HL-60/S4 treated with phorbol 12-myristate 13-acetate at 8.2 ng/mL for 4 days and 3 days (cell line): Measurements from ENCODE around the gene MAD2L1BP.
"Not testable (repeated sequence)": the region's sequence is repeated elsewhere in the genome, so short reads cannot be mapped to it uniquely, and the experiment has no call there.

Experiments
- in situ Hi-C: fragments of 300-500 bp; cut with MboI; formaldehyde crosslinking; loops from 2 replicates; pipeline ENCODE4 v1.15.0; 2022; ENCODE audit warnings: low sequenced_read_pairs

Gene MAD2L1BP

DNA sequence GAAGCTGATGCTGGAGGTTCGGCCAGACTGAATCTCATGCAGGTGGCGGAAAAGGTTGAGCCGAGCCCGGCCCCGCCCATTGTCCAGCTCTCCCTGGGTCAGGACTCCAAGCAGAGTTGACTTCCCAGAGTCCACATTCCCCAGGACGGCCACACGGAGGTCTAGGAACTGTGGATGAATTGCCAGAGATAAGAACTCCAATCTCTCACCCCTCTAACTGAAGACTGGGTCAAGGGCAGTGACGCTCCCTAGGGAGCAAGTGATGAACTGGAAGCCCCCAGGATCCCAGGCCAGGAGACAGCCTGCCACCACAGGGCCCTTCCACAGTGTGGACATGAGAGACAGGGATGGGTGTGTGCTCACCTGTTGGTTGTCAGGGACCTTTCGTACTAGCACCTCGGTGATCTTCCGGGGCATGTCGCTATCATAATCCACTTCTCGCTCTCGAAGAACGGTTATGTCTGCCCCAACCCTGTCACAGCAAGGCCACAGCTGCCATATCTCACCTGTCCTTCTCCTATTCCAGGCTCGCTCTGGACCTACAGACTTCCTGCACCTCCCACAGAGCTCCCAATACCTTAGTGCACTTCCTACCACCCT lies 10.1 kb upstream of the MAD2L1BP start:
- in situ Hi-C loops = no loop called here

DNA sequence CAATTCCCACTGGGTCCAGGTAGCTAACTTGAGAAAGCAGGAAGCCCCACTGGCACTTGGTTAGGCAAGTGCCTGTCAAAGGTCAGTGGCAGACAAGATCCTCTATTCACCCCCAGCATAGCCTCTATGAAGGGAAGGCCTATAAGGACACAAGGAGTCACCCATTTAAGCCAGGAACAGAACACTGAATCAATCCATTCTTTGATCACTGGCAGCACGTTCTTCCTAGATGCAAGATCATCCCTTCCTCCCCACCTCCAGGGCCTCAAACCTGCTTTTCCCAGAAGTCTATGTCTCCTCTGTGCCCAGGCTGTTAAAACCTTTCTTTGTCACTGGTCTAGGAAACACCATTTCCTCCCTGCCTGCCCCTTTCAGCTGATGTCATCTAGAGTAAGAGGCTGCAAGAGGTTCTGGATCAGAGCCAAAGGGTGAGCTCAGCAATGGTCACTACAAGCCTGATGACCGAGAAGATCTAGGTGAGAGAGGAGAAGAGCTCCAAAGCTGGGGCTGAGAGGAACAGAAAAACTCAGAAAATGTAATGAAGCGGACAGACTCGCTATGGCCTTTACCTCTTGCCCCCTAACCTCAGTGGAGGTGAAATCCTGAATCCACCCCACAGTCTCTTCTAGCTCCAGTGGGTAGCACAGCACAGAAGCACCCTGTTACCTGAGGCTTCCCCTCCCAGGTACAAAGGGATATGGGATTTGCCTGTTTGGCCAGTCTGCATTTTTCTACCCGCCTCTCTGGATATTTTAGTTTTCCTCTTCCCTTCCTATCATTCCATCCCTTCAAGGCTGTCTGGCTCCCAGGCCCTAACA lies 8.4 kb upstream of the MAD2L1BP start:
- in situ Hi-C loops = no loop called here

DNA sequence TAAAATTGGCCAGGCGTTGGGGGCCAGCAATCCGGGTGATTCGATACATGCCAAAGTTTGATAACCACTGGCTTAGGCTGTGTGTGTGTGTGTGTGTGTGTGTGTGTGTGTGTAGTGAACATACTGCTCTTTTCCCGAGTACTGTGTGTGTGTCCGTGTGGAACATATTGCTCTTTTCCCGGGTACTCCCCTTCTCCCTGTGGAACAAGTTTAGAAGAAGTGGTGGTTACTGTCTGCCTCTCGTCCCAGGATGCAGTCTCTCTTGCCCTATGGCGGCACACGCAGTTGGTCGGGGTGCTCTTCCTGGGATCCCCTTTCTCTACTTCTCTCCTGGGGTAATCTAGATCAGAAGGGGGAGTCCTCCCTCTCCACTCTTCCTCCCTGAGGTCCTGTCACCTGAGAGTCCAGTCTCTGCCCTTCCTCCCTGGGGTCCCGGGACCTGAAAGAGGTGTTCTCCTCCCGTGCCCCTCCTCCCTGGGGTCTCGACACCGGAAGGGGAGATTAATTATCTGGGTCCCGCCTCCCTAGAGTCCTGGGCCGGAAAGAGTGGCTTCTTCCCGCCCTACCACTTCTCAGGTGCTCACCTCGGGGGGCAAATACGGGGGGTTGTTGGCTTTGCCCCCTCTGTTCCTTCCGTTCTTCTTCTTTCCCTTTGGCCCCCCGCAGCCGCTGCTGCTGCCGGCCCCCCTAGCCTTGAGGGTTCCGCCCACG lies 7.1 kb upstream of the MAD2L1BP start:
- in situ Hi-C loops = no loop called here

DNA sequence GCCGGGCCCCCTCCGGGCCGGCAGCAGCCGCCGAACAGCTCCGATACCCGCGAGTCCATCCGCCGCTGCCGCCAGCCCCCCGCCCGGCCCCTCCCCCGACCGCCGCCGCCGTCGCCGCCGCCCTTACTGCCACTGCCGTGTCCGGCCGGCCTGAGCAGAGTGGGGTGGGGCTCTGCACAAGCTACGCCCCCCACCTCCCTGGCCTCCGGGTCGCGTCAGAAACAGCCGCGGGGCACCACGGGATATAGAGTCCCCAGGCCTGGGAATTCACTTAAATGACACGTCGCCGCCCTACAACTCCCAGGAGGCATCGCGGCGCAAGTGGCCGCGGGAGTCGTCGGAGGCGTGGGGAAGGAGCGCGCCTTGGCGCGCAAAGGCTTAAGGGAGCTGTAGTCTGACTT lies 6.5 kb upstream of the MAD2L1BP start, which contains the start of gene GTPBP2:
Gene GTPBP2 (minus strand): TSS at position 161 of the 401 bp plus-strand sequence. CDS start 102 bp downstream, at position 59.
- in situ Hi-C loops = no loop called here

DNA sequence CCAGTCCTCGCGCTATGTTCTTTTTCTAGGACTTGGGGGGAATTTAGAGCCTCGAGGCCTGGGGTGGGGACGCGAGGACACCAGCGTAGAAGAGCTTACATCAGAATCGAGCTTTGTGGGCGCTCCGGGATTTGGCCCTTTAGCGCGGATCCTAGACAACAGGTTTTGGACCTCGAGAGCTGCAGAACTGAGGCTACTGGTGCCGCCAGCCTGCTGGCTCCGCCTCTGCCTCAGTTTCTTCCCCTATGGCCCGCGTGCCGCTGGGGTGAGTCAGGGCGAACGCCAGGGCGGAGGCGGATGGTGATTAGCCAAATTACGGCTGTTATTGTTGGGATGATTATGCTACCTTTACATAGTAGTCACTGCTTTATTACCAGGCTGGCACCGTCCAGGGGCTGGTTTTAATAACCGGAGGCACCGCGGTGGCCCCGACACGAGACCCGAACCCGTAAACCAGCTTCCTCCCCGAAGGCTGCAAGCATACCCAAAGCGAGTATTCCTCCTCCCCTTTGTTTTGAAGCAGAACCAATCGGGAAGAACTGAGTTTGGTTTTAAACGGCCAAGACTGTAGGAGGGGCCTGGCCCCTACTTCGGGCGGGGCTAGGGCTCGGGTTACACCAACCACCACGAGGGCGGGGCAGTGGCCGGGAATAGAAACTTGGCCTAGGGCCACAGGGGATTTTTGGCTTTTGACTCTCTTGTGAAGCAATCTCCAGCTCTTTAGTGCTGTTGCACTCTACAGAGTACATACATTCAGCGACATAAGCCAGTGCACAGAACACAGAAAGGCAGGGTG lies 5.9 kb upstream of the MAD2L1BP start:
- in situ Hi-C loops = no loop called here

DNA sequence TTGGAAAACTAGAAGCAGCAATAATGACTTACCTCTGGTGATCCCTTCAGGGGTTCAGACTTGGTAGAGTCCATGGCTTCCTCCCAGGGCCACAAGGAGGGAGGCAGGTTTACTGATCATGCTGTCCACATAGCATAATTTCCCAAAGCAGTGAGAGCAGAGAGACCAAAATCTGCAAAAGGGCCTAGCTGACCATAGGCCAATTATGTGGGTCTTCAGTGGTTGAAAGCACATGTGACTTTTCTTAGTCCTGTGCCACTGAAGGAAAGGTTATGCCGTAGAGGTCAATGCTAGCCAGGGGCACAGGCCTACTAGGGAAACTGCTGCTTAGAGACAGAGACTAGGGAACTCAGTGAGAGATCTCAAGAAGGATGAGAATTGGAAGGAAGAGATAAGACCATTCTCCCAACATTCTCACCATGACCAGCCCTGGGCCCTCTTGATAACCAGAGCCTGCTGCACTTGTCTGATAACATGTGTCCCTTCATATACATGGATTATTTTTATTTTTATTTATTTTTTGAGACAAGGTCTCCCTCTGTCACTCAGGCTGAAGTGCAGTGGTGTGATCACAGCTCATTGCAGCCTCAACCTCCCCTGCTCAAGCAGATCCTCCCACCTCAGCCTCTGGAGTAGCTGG lies 4.5 kb upstream of the MAD2L1BP start:
- in situ Hi-C loops = no loop called here

DNA sequence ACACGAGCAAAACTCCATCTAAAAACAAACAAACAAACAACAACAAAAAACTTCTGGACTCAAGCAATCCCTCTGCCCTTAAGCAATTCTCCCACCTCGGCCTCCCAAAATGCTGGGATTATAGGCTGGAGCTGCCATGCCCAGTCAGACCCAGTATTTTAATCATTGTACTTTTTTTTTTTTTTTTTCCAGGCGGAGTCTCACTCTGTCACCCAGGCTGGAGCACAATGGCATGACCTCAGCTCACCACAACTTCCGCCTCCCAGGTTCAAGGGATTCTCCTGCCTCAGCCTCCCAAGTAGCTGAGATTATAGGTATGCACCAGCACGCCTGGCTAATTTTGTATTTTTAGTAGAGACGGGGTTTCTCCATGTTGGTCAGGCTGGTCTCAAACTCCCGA lies 2.6 kb upstream of the MAD2L1BP start:
- in situ Hi-C loops = not testable (repeated sequence)

DNA sequence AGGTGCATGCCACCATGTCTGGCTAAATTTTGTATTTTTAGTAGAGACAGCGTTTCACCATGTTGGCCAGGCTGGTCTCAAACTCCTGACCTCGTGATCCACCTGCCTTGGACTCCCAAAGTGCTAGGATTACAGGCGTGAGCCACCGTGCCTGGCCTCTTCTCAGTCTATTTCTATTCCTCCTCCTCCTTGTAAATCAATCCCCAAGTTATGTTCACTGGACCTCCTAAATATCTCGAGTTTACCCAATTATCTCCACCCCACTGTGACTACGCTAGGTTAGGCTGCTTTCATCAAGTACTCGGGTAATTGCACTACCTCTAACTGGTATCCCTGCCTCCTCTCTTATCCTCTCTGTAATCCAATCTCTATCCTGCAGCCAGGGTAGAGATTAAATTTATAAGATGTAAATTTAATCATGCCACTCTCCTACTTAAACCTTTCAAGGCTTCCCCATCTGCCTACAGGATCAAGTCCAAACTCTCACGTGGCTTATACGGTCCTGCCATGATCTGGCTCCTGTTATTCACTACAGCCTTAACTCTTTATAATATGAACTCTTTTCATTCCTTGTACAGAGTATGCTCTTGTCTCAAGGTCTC lies 837 bp upstream of the MAD2L1BP start:
- in situ Hi-C loops = no loop called here

DNA sequence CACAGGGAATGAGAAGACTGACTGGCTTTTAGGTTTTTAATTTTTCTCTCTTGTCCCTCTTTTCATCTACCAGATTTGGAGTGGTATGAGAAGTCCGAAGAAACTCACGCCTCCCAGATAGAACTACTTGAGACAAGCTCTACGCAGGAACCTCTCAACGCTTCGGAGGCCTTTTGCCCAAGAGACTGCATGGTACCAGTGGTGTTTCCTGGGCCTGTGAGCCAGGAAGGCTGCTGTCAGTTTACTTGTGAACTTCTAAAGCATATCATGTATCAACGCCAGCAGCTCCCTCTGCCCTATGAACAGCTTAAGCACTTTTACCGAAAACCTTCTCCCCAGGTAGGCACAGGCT lies 644 bp downstream of the MAD2L1BP start:
- in situ Hi-C loops = no loop called here

DNA sequence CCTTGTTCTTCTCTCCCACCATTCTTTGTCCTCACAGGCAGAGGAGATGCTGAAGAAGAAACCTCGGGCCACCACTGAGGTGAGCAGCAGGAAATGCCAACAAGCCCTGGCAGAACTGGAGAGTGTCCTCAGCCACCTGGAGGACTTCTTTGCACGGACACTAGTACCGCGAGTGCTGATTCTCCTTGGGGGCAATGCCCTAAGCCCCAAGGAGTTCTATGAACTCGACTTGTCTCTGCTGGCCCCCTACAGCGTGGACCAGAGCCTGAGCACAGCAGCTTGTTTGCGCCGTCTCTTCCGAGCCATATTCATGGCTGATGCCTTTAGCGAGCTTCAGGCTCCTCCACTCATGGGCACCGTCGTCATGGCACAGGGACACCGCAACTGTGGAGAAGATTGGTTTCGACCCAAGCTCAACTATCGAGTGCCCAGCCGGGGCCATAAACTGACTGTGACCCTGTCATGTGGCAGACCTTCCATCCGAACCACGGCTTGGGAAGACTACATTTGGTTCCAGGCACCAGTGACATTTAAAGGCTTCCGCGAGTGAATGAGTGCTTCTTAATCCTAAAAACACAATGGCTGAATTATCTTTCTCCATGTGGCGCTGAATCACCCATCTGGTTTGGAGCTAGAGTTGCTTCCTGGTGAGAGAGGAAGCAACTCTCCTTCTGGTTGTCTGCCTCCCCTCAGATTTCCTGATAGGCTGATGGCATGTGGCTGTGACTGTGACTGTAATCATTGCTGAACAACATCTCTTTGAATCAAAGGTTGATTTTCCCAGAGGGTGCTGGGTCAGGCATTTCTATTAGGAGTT lies 4.6 kb downstream of the MAD2L1BP start:
- in situ Hi-C loops = no loop called here

DNA sequence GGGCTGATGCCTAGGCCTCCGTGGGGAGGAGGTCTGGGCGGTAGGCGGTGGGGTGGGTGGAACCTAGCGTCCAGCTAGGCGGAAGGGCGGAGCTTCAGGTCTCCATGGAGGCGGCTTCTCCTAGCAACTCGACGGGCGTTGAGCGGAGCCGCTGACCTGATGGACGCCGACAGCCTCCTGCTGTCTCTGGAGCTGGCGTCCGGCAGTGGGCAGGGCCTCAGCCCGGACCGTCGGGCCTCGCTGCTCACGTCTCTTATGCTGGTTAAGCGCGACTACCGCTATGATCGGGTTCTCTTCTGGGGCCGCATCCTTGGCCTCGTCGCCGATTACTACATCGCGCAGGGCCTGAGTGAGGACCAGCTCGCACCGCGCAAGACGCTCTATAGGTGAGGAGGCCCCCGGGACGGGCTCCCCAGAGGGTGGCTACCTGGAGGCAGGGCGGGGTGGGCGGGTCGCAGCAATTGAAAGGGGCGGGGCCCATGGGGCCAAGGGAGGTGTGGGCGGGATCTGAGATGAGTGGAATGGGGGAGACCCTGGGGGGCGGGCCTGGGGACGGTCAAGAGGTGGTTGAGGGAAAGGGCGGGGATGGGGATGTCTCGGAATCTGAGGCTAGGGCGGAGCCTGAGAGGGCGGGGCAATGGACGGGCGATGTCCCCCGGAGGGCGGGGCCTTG lies 9.4 kb downstream of the MAD2L1BP start, which contains the start of gene RSPH9:
Gene RSPH9 (plus strand): TSS at position 97 of the 673 bp plus-strand sequence. CDS start 63 bp downstream, at position 160.
- in situ Hi-C loops = no loop called here

DNA sequence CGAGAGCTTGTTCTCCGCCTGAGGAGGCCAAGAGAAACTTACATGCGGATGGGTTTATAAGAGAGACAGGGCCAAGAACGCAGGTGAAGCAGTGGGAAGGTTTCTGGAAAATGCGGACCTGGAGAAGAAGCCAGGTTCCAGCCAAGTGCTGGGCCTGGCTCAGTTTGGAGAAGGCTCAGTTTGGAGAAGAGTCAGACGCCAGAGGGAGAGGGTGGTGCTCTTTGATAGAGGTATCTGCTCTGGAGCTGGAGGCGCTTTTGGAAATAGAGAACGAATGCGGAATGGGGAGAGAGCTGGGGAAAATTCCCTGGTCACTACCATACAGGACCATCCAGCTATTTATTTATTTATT lies 9.9 kb downstream of the MAD2L1BP start:
- in situ Hi-C loops = no loop called here

DNA sequence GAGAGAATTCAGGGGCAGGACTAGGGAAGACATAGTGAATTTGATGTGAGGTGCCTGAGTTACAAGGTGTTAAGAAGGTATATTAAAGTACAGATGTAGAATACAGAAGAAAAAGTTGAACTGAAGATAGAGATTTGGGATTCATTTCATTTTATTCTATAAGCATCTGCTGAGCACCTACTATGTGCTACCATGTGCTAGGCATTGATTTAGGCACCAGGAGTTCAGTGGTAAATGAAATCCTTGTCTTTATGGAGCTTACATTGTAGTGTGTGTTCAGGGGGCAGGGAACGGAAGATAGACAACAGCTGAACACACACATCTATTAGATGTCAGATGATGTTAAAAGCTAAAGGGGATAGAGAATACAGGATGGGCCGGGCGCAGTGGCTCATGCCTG lies 12.0 kb downstream of the MAD2L1BP start:
- in situ Hi-C loops = no loop called here

DNA sequence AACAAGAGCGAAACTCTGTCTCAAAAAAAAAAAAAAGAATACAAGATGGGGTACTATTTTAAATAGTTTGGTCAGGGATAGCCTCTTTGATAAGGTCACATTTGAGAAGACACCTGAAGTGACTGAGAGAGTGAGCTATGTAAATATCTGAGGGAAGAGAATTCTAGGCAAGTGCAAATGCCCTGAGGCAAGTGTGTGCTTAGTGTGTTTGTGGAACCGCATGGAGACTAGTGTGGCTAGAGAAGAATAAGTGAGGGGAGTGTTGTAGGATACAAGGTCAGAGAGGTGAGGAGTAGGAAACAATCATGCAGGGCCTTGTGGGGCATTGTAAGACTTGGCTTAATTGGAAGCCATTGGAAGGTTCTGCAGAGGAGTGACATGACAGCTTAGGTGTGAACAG lies 12.6 kb downstream of the MAD2L1BP start:
- in situ Hi-C loops = no loop called here

DNA sequence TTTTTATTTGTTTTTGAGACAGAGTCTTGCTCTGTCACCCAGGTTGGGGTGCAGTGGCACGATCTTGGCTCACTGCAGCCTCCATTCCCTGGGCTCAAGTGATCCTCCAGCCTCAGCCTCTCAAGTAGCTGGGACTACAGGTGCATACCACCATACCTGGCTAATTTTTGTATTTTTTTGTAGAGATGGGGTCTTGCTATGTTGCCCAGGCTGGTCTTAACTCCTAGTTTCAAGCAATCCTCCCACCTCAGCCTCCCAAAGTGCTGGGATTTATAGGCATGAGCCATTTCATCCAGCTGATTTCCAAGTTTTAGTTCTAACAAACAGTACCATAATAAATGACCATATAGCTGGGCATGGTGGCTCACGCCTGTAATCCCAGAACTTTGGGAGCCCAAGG lies 17.2 kb downstream of the MAD2L1BP start:
- in situ Hi-C loops = not testable (repeated sequence)

DNA sequence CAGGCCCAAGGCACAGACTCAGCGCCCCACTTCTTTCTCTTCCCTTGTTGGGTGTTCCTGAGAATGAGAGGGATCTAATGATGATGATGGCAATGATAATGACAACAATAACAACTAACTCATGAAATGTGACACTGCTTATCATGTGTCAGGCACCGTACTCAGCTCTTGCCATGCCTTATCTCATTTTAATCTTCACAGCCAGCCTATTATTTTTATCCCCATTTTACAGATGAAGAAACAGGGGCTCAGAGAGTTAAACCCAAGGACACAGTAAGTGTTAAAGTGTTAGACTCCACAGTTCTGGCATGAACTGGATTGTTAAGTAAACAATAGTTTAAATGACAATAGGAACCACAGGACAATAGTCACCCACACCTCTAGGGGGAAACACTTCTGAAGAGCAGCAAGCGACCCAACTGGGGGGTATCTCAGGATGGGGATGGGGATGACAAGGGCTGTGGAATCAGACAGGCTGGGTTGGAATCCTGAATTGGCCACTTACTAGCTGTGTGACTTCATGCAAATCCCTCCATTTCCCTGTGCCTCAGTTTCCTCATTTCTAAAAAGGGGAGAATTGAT lies 21.7 kb downstream of the MAD2L1BP start:
- in situ Hi-C loops = no loop called here

DNA sequence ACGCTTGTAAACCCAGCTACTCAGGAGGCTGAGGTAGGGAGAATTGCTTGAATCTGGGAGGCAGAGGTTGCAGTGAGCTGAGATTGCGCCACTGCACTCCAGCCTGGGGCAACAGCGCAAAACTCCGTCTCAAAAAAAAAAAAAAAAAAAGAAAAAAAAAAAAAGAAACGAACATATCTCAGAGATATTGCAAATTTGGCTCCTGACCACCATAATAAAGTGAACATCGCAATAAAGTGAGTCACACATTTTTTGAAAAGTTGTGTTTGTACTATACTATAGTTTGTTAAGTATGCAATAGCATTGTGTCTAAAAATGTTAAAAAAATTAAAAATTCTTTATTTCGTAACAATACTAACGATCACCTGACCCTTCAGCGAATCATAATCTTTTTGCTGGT lies 22.5 kb downstream of the MAD2L1BP start:
- in situ Hi-C loops = no loop called here

DNA sequence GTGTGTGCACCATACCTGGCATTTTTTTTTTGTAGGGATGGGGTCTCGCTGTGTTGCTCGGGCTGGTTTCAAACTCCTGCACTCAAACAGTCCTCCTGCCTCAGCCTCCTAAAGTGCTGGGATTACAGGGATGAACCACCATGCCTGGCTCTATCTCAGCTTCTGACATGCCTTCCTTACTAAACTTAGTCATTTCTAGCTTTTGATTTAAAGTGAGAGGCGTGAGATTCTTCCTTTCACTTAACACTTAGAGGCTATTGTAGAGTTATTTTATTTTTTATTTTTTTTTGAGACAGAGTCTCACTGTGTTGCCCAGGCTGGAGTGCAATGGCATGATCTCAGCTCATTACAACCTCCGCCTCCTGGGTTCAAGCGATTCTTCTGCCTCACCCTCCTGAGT lies 27.3 kb downstream of the MAD2L1BP start:
- in situ Hi-C loops = not testable (repeated sequence)
